Peyer's patch (tissue), 4 donors: ENCODE results near the gene PRR16.

Experiments
- CTCF ChIP-seq, 6 experiments: fragments of 450-650 bp in 4 of 6; fragments of 200-600 bp in 2 of 6; sonication (generic) in 1 of 6; IDR thresholded peaks; one replicate each; pipeline ENCODE4 v1.5.1; 2017 to 2019; ENCODE audit warnings: antibody characterized with exemption in 6 of 6, mild to moderate bottlenecking in 3 of 6, moderate library complexity in 1 of 6
- POLR2A ChIP-seq, 2 donors: fragments of 450-650 bp; IDR thresholded peaks; one replicate each; pipeline ENCODE4 v1.5.1; 2017; ENCODE audit warnings: antibody characterized with exemption in 2 of 2, mild to moderate bottlenecking in 2 of 2, moderate library complexity in 2 of 2

- TF ChIP-seq CTCF (IDR thresholded peaks at IDR 0.05) (no peak), POLR2A (IDR thresholded peaks at IDR 0.05) (no peak)
Measured at GRCh38 chr5:120529386-120529785, 65.3 kb downstream of the PRR16 start.
